ENCODE results near the gene TRABD.

Gene TRABD

DNA sequence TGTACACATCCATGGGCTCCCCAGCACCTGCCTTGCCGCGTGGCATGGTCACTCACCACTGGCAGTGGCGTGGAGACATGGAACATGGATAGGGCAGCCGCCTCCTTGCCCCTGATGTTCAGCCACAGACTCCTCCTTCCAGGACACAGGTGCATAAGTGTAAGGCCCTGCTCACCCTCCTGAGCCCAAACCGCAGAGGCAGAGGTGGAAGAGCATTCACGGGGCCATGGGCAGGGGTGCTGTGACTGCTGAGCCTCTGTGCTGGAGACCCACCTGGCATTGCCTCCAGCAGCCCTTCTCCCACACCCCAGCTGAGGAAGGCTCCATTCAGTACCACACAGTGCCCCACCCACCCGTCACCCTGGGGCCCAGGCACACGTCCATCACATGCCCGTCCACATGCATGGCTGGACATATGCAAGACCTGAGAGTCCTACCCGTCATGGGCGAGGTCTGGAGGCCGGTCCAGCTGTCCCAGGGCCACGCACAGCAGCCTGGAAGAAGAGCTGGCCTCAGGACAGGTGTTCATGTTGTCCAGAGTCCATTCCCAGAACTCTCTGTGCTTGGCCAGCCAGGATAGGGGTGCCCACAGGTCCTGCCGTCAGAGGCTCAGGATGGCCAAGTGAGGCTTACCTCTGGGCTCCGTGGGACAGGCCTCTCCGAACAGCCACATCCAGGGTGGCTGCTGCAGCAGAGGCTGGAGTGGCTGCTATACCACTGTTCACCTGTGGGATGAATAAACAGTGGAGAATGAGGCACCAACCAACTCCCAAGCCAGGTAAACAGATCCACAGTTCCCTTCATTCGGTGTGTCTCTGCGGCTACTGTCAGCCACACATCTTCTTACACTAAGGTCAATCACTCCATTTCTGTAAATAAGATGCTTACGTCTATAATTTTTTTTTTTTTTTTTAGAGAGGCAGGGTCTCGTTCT, 60.8 kb downstream of the TRABD start:
- DNase-seq, result no peak

DNA sequence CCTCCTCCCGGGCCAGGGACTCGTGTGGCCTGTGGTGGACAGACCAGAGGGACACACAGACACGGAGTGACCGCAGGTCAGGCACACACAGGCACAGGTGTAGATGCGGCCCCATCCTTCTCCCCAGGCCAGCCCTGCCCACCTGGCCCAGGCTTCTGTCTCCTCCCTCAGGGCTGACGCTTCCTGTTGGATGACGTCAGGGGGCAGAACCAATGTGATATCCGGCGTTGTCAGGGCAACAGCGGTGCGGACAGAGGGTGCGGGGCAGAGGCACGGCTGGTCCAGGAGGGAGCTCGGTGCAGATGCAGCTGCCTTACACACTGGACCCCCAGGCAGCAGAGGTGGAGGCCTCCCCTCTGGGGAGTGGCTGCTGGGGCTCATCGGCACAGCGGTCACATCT, 62.0 kb downstream of the TRABD start:
- no peak for DNase-seq

DNA sequence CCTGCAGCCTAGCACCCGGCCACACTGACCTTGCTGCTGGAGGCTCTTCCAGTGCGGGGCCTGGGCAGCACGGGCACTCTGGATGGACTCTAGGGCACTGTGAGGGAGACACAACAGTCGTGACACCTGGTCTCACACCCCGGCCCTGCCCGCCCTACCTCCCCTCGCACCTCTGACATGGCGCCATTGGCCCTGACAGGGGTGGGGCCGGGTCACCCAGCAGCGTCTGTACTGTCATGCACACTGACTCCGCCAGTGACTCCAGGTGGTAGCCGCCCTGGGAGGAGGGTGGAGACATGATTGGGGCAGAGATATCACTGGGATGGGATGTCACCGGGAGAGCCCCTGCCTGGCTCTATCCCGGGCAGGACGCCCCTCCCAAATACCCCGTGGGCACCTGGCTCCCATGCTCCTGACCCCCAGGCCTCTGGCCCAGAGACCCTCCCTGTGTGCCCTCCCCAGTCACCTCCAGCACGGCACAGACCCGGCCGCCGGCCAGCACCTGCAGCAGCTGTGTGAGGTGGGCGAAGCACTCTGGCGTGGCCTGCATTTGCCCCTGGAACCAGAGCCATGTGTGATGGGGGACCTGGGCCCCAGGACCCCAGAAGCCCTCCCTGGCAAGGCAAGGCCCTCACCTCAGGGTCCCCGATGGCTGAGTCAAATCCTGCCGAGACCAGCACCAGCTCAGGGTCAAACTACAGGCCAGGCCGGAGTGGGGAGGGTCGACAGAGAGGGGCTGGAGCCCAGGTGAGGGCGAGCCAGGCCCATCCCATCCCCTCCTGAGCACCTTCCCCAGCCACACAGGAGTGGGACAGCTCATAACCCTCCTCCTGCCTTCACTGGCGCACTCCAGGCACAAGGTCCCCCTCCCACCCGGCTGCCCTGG, 62.7 kb downstream of the TRABD start:
- DNase-seq, result no peak
